Kidney (tissue), 22 donors: ENCODE measurements around the gene ACTRT2. TPM values are rescaled to one million over a fixed set of nuclear protein-coding genes. Genes with fewer than 3 reads are reported as not detected.

Source experiments
- DNase-seq, 5 donors: peaks; one replicate each; pipeline ENCODE4 v3.0.0-alpha.2; 2013 to 2020
- FAIRE-seq: peaks from 2 replicates; lab custom pipeline; 2012; peaks lifted over from hg19 to GRCh38; lab: Jason Lieb, UNC
- H3K27ac ChIP-seq, 2 donors: one replicate each; pipeline ENCODE4 v1.7.0; 2013; ENCODE audit warnings: low read depth in 2 of 2, low read length in 2 of 2, inconsistent platforms in 1 of 2
- H3K27me3 ChIP-seq: one replicate; pipeline ENCODE4 v1.7.1; 2013; ENCODE audit warnings: low read length, inconsistent platforms; ENCODE audit not compliant: control insufficient read depth, insufficient read depth
- H3K36me3 ChIP-seq, 3 donors: one replicate each; pipeline versions ENCODE4 v1.7.0 to v1.7.1; 2013; ENCODE audit warnings: low read length in 3 of 3, control low read depth in 1 of 3, inconsistent platforms in 1 of 3; ENCODE audit not compliant: insufficient read depth in 3 of 3, control insufficient read depth in 2 of 3
- H3K4me1 ChIP-seq, 3 donors: one replicate each; pipeline versions ENCODE4 v1.7.0 to v1.7.1; 2013; ENCODE audit warnings: low read length in 3 of 3, inconsistent platforms in 1 of 3, low read depth in 1 of 3; ENCODE audit not compliant: control insufficient read depth in 2 of 3, insufficient read depth in 2 of 3
- H3K4me3 ChIP-seq, 3 donors: one replicate each; pipeline versions ENCODE4 v1.7.0 to v1.8.1; 2013; ENCODE audit warnings: low read length in 3 of 3, control low read depth in 1 of 3, inconsistent platforms in 1 of 3
- H3K9ac ChIP-seq, 3 donors: one replicate each; pipeline versions ENCODE4 v1.7.0 to v1.7.1; 2013; ENCODE audit warnings: low read length in 3 of 3, control low read depth in 1 of 3, inconsistent platforms in 1 of 3
- H3K9me3 ChIP-seq, 3 donors: one replicate each; pipeline versions ENCODE4 v1.7.0 to v1.7.1; 2013; ENCODE audit warnings: low read length in 3 of 3, control low read depth in 1 of 3, inconsistent platforms in 1 of 3; ENCODE audit not compliant: control insufficient read depth in 2 of 3, insufficient read depth in 1 of 3
- CTCF ChIP-seq: IDR thresholded peaks from 3 replicates; pipeline ENCODE4 v1.5.1; 2012; ENCODE audit warnings: mild to moderate bottlenecking, moderate library complexity, borderline replicate concordance; ENCODE audit not compliant: insufficient read depth; ENCODE audit errors: extremely low read depth
- intact Hi-C: fragments of 100-400 bp; cut with DNase I; formaldehyde crosslinking; loops from one replicate; pipeline ENCODE4 v1.11.1; 2022
- long read RNA-seq, 10 donors: library from polyadenylated mRNA in 1 of 10; unstranded in 1 of 10; transcript quantifications; one replicate each; pipeline ENCODE4 v2.0.0 and lab custom pipeline, GENCODE V29; 2021 to 2026
- polyA plus RNA-seq: library from polyadenylated mRNA; stranded (reverse); fragments of 350-450 nt; fragmentation: Illumina TruSeq; extraction: RNeasy Lipid Tissue Mini Kit (QIAGEN cat#74804); gene quantifications from one replicate; pipeline ENCODE4 v1.2.3, GENCODE V29; 2014; ENCODE audit warnings: low read depth, low replicate concordance; ENCODE audit not compliant: insufficient read depth
- total RNA-seq: library from RNA; stranded (reverse); fragmentation: NEBNext Ultra II Directional; extraction: Animal tissue kit (Norgen Biotek cat#: 25700); gene quantifications from one replicate; pipeline ENCODE4 v1.2.1, GENCODE V29; 2021
- donor health status: control.
- donor health status: control.
- donor health status: control.
- donor health status: control.
- donor health status: control.
- donor health status: DM: yes; HTN: yes; CAD: no.
- donor health status: Normal renal cell carcinoma (clear cell type).

Gene ACTRT2
- total RNA-seq (not detected), polyA plus RNA-seq (not detected)
- long read RNA-seq, donor 1, result 0 reads
- long read RNA-seq, donor 2, result 0 reads
- long read RNA-seq, donor 3, result 0 reads
- long read RNA-seq, donor 4, result 0 reads
- long read RNA-seq, donor 5, result 0 reads
- long read RNA-seq, donor 6, result 0 reads
- long read RNA-seq, donor 7, result 0 reads
- long read RNA-seq, donor 8, result 0 reads
- long read RNA-seq, donor 9, result 0 reads
- long read RNA-seq, donor 10, result 0 reads

GRCh38 chr1:3021233-3021671, at the start of gene ACTRT2:
Gene ACTRT2, plus strand, starts transcription at chr1:3021467. Its CDS starts 220 bp downstream, at chr1:3021687.
- H3K27me3 ChIP-seq, result no peaks in the 10 kb centered on the region
- no peak within 1 kb of the TSS for H3K4me3 ChIP-seq
- peaks cover 0 to 3% (median 0%) of the 10 kb centered on the region in 3 donors for H3K36me3 ChIP-seq
- H3K4me1 ChIP-seq, result no peaks in the 10 kb centered on the region
- no peak for TF ChIP-seq CTCF
- intact Hi-C loops, result no loop called here
- H3K9me3 ChIP-seq, result peaks cover 0 to 5% (median 0%) of the 10 kb centered on the region in 3 donors
- no peak within 1 kb of the TSS for H3K9ac ChIP-seq
- FAIRE-seq (no peak), DNase-seq (no peak)
- H3K27ac ChIP-seq, result no peak within 1 kb of the TSS

GRCh38 chr1:2971609-2972008, 49.7 kb upstream of the ACTRT2 start:
- no peaks in the 10 kb centered on the region for H3K9me3 ChIP-seq
- peaks cover 0 to 2% (median 0%) of the 10 kb centered on the region in 3 donors for H3K4me1 ChIP-seq
- intact Hi-C loops, result no loop called here
- no peak for FAIRE-seq
- no peaks in the 10 kb centered on the region for H3K27me3 ChIP-seq
- H3K4me3 ChIP-seq, result no peak overlapping the region
- no peak for TF ChIP-seq CTCF
- DNase-seq, result peak in 1 of 5 donors; percentile 74
- H3K36me3 ChIP-seq, result no peaks in the 10 kb centered on the region
- H3K27ac ChIP-seq, result no peak overlapping the region
- no peak overlapping the region for H3K9ac ChIP-seq

GRCh38 chr1:2972011-2972878, 49.0 kb upstream of the ACTRT2 start:
- DNase-seq (peak in 1 of 5 donors; percentile 76), FAIRE-seq (no peak)
- Histone ChIP-seq H3K9me3 (no peaks in the 10 kb centered on the region), H3K4me3 (no peak overlapping the region), H3K9ac (no peak overlapping the region), H3K27me3 (no peaks in the 10 kb centered on the region), H3K4me1 (peaks cover 0 to 2% (median 0%) of the 10 kb centered on the region in 3 donors), H3K27ac (no peak overlapping the region), H3K36me3 (no peaks in the 10 kb centered on the region)
- no peak for TF ChIP-seq CTCF
- intact Hi-C loops, result no loop called here
